Raji (cell line): Measurements from ENCODE around the gene HBM.

Source experiments
- POLR2A ChIP-seq: IDR thresholded peaks from 2 replicates; pipeline ENCODE4 v1.6.1; 2011; ENCODE audit warnings: low read depth, low read length, control low read depth; ENCODE audit not compliant: insufficient read depth

Gene HBM, protein sequence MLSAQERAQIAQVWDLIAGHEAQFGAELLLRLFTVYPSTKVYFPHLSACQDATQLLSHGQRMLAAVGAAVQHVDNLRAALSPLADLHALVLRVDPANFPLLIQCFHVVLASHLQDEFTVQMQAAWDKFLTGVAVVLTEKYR

GRCh38 chr16:165539-166374 lies at the start of gene HBM:
HBM (plus strand) TSS chr16:165978; CDS start chr16:165998, 20 bp downstream.
- no peak for TF ChIP-seq POLR2A

DNA sequence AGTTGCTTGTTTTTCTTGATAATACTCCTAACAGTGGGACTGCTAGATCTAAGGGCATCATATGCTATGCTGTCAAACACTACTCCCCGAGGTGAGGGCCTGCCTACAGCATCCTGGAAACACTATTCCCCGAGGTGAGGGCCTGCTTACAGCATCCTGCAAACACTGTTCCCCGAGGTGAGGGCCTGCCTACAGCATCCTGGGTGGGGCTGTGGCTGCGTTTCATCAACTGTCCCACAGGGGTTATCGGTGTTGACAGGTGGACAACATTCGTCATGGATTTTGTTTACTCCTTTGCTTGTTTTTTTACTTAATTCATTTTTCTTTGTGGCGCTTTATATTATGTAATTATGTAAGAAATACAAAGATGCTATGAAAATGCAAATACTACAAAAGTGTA lies 49.8 kb upstream of the HBM start:
- TF ChIP-seq POLR2A: no peak

- no peak for TF ChIP-seq POLR2A
These were observed 48.1 kb upstream of the HBM start for GRCh38 chr16:117379-118365.

DNA sequence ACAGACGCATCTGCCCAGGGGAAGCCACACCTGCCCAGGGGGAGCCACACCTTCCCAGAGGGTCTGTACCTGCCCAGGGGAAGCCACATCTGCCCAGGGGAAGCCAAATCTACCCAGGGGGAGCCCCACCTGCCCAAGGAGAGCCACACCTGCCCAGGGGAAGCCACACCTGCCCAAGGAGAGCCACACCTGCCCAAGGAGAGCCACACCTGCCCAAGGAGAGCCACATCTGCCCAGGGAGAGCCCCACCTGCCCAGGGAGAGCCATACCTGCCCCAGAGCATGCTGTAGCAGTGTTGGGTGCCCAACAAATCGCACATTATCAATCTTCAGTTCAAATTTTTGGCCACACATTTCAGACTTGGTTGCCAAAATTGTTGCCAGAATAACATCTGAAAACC lies 46.9 kb upstream of the HBM start:
- TF ChIP-seq POLR2A: no peak

- no peak for TF ChIP-seq POLR2A
These were observed 46.5 kb upstream of the HBM start for GRCh38 chr16:119295-119694.

- TF ChIP-seq POLR2A: no peak
These were observed 45.8 kb upstream of the HBM start for GRCh38 chr16:119835-120491.

DNA sequence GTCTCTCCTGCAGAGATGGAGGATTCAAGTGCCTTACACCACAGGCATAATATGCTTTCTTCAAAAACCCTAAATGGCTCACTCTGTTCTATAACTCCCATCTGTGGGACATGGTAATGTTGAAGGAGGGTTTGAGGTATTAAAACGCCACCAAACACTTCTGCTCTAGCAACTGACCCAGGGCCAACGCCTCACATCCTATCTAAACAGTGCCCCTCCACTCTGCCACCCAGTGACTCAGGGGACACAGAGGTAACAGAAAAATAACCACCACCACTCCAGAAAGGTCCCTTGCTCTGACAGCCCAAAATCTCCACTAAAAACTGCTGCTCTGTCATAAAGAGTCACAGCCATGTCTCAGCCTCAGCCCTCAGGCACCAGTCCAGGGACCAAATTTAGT lies 45.0 kb upstream of the HBM start:
- no peak for TF ChIP-seq POLR2A

- TF ChIP-seq POLR2A: no peak
These were observed 43.4 kb upstream of the HBM start for GRCh38 chr16:122361-122760.

DNA sequence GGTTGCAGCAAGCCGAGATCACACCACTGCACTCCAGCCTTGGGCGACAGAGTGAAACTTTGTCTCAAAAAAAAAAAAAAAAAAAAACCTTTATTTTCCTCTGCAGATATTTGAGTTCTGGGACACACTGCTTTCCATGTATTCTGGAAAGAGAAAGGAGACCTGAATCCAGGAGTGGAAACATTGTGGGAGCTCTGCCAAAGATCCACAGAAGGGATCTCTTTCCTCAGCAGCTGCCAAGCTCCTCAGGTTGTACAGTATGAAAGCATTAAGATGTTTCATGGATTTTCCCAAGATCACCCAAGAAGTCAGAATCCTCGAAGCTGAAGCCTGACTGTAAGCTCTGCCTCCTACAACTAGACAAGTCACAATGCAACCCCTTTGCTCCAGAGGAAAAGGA lies 40.8 kb upstream of the HBM start:
- TF ChIP-seq POLR2A: no peak

DNA sequence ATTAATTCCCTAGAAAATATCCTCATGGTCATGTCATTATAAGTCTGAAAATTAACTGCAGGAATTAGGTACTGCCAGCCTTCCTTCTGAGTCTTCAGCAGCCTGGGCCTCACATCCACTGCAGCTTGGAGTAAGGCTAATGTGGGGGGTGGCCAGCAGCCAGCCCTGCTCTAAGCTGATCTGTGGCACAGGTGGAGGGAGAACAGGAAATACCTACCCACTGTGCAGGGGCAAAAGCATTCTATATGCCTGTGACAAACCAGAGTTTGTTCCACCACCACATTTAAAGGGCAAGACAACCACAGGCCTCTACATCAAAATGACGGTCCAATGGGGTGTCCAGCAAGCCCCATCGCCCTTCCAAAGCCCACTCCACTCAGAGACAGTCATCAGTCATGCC lies 36.7 kb upstream of the HBM start:
- no peak for TF ChIP-seq POLR2A

DNA sequence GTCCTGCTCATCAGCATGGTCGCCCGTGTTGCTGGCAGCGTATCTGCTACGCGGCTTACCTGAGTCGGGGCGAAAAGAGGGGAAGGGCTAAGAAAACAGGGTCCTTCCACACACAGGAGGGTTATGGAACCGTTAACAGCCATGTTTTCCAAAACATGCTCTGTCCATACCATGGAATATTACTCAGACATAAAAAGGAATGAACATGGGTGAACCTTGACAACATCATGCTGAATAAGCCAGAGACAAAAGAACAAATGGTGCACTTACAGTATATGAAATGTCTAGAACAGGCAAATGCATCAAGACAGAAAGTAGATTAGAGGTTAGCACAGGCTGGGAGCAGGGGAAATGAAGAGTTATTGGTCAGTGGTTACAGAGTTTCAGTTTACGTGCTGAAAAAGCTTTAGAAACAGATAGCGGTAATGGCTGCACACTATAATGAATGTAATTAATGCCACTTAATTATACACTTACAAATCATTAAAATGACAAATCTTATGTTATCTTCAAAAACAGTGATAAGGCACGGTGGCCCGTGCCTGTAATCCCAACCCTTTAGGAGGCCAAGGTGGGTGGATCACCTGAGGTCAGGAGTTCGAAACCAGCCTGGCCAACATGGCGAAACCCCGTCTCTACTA lies 35.1 kb upstream of the HBM start:
- no peak for TF ChIP-seq POLR2A

GRCh38 chr16:132120-132519 lies 33.7 kb upstream of the HBM start:
- no peak for TF ChIP-seq POLR2A

GRCh38 chr16:133716-134115 lies 32.1 kb upstream of the HBM start:
- TF ChIP-seq POLR2A: no peak

DNA sequence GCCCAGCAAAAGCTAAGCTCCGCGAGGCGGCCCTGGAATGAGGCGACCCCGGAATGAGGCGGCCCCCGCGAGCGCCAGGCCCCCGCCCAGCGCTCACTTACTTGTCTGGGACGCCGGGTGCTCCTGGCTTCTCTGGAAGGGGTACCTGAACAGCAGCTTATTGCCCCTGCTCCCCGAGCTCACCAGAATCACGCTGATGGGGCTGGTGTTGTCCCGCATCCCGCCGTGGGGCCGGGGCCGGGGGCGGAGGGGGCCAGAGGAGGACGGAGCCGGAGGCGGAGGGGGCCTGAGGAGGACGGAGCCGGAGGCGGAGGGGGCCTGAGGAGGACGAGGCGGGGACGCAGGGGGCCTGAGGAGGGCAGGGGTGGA lies 27.7 kb upstream of the HBM start:
- TF ChIP-seq POLR2A: no peak
